T-helper 2 cell treated with Interferon-gamma antibody and Interleukin-4, amounts not matched to agents 100 ng/mL and 5 ng/mL, for 36 hours (primary cell): ENCODE data around the gene USP37. TPM values are rescaled to one million over a fixed set of nuclear protein-coding genes. Genes with fewer than 3 reads are reported as not detected.

ENCODE experiments used
- intact Hi-C: fragments of 100-400 bp; cut with micrococcal nuclease; formaldehyde crosslinking; loops from one replicate; pipeline ENCODE4 v1.15.1; 2023
- total RNA-seq: library from RNA; stranded (reverse); gene quantifications from 2 replicates; pipeline ENCODE4 v1.2.3, GENCODE V29; 2022

The USP37 gene
- total RNA-seq, 1 donor from 2014 or later = 32.2 TPM

- intact Hi-C loops = loop anchor here (5.0 kb wide), 1 partner anchor 443 kb away; no protein-coding TSS in a partner anchor
These were observed 163.6 kb downstream of the USP37 start for GRCh38 chr2:218404351-218405085.

GRCh38 chr2:218403810-218404209 is 164.3 kb downstream of the USP37 start:
- intact Hi-C loops = no loop called here

- intact Hi-C loops = no loop called here
These were observed 165.2 kb downstream of the USP37 start for GRCh38 chr2:218402911-218403411.

- intact Hi-C loops = no loop called here
These were observed 165.7 kb downstream of the USP37 start for GRCh38 chr2:218402491-218402901.

GRCh38 chr2:218401890-218402289 is 166.3 kb downstream of the USP37 start:
- intact Hi-C loops = no loop called here

- intact Hi-C loops = no loop called here
These were observed 166.9 kb downstream of the USP37 start for GRCh38 chr2:218400930-218401881.

Other genes with a start within 250 kb of the USP37 start
- not detected in 2 replicates for gene CATIP, start 211.5 kb downstream of the USP37 start, total RNA-seq
- 0.16 and 0.27 TPM in 2 replicates for gene SLC11A1, start 186.1 kb downstream of the USP37 start, total RNA-seq
- 204 and 207 TPM in 2 replicates for gene CTDSP1, start 168.5 kb downstream of the USP37 start, total RNA-seq
- not detected in 2 replicates for gene VIL1, start 149.2 kb downstream of the USP37 start, total RNA-seq
- gene CNOT9, start 488 bp upstream of the USP37 start, total RNA-seq = 91.7 and 95.5 TPM in 2 replicates
- gene PLCD4, start 39.5 kb upstream of the USP37 start, total RNA-seq = 0.30 and 0.48 TPM in 2 replicates
- gene ZNF142, start 91.3 kb upstream of the USP37 start, total RNA-seq = 51.8 and 52.9 TPM in 2 replicates
- 54.6 and 57.1 TPM in 2 replicates for gene BCS1L, start 91.3 kb upstream of the USP37 start, total RNA-seq
- gene RNF25, start 103.7 kb upstream of the USP37 start, total RNA-seq = 20.7 and 21.2 TPM in 2 replicates
- 13.6 TPM in 2 replicates for gene STK36, start 103.7 kb upstream of the USP37 start, total RNA-seq
- gene TTLL4, start 142.5 kb upstream of the USP37 start, total RNA-seq = 38.3 and 45.8 TPM in 2 replicates
- gene CYP27A1, start 213.8 kb upstream of the USP37 start, total RNA-seq = 0.18 TPM in 1 of 2 replicates, not detected in the other